ENCODE data around the gene SH3PXD2B. TPM values are rescaled to one million over a fixed set of nuclear protein-coding genes. Genes with fewer than 3 reads are reported as not detected.

Gene SH3PXD2B
- total RNA-seq, 1 donor from 2014 or later: 62.4 TPM

- Histone ChIP-seq H3K27me3 (ENCODE audit: control insufficient read depth, insufficient read depth, low read length) (no peaks in the 10 kb centered on the region), H3K36me3 (ENCODE audit: control insufficient read depth, insufficient read depth, low read length) (peaks cover 2% of the 10 kb centered on the region), H3K4me3 (ENCODE audit: low read depth, low read length) (no peak overlapping the region)
- DNase-seq (ENCODE audit: low read depth): no peak
- no peak for TF ChIP-seq CTCF (IDR thresholded peaks at IDR 0.05; ENCODE audit: insufficient read depth, low read length, poor library complexity, severe bottlenecking)
Observed at GRCh38 chr5:172396220-172396619, 58.1 kb downstream of the SH3PXD2B start.

- peaks cover 2% of the 10 kb centered on the region for H3K36me3 ChIP-seq (ENCODE audit: control insufficient read depth, insufficient read depth, low read length)
- DNase-seq (ENCODE audit: low read depth): no peak
- no peaks in the 10 kb centered on the region for H3K27me3 ChIP-seq (ENCODE audit: control insufficient read depth, insufficient read depth, low read length)
- TF ChIP-seq CTCF (IDR thresholded peaks at IDR 0.05; ENCODE audit: insufficient read depth, low read length, poor library complexity, severe bottlenecking): no peak
- H3K4me3 ChIP-seq (ENCODE audit: low read depth, low read length): no peak overlapping the region
Observed at GRCh38 chr5:172395483-172395882, 58.8 kb downstream of the SH3PXD2B start.

GRCh38 chr5:172389578-172390112 lies 64.7 kb downstream of the SH3PXD2B start:
- Histone ChIP-seq H3K4me3 (ENCODE audit: low read depth, low read length) (no peak overlapping the region), H3K36me3 (ENCODE audit: control insufficient read depth, insufficient read depth, low read length) (peaks cover under 1% of the 10 kb centered on the region), H3K27me3 (ENCODE audit: control insufficient read depth, insufficient read depth, low read length) (no peaks in the 10 kb centered on the region)
- DNase-seq (ENCODE audit: low read depth): no peak
- no peak for TF ChIP-seq CTCF (IDR thresholded peaks at IDR 0.05; ENCODE audit: insufficient read depth, low read length, poor library complexity, severe bottlenecking)

GRCh38 chr5:172388246-172388733 lies 66.0 kb downstream of the SH3PXD2B start:
- H3K27me3 ChIP-seq (ENCODE audit: control insufficient read depth, insufficient read depth, low read length): no peaks in the 10 kb centered on the region
- DNase-seq (ENCODE audit: low read depth): no peak
- TF ChIP-seq CTCF (IDR thresholded peaks at IDR 0.05; ENCODE audit: insufficient read depth, low read length, poor library complexity, severe bottlenecking): no peak
- H3K36me3 ChIP-seq (ENCODE audit: control insufficient read depth, insufficient read depth, low read length): no peaks in the 10 kb centered on the region
- H3K4me3 ChIP-seq (ENCODE audit: low read depth, low read length): no peak overlapping the region

- DNase-seq (ENCODE audit: low read depth): no peak
- no peak overlapping the region for H3K4me3 ChIP-seq (ENCODE audit: low read depth, low read length)
- TF ChIP-seq CTCF (IDR thresholded peaks at IDR 0.05; ENCODE audit: insufficient read depth, low read length, poor library complexity, severe bottlenecking): no peak
- no peaks in the 10 kb centered on the region for H3K36me3 ChIP-seq (ENCODE audit: control insufficient read depth, insufficient read depth, low read length)
- no peaks in the 10 kb centered on the region for H3K27me3 ChIP-seq (ENCODE audit: control insufficient read depth, insufficient read depth, low read length)
Observed at GRCh38 chr5:172385707-172386106, 68.6 kb downstream of the SH3PXD2B start.

- H3K4me3 ChIP-seq (ENCODE audit: low read depth, low read length): no peak overlapping the region
- no peaks in the 10 kb centered on the region for H3K36me3 ChIP-seq (ENCODE audit: control insufficient read depth, insufficient read depth, low read length)
- DNase-seq (ENCODE audit: low read depth): no peak
- H3K27me3 ChIP-seq (ENCODE audit: control insufficient read depth, insufficient read depth, low read length): no peaks in the 10 kb centered on the region
- no peak for TF ChIP-seq CTCF (IDR thresholded peaks at IDR 0.05; ENCODE audit: insufficient read depth, low read length, poor library complexity, severe bottlenecking)
Observed at GRCh38 chr5:172385010-172385563, 69.2 kb downstream of the SH3PXD2B start.

Measured in kidney epithelial cell (primary cell).